HepG2 (cell line): Measurements from ENCODE around the gene AGBL1. TPM values are rescaled to one million over a fixed set of nuclear protein-coding genes. Genes with fewer than 3 reads are reported as not detected.

Experiments used
- ATAC-seq: fragments of 200-7000 bp; cut with Tn5 transposase; 3 replicates; pipeline ENCODE4 v1.9.1; 2020; ENCODE audit warnings: mild to moderate bottlenecking, moderate library complexity
- BruUV-seq: library from RNA; stranded (reverse); fragments of 400-500 nt; replicated peaks from 2 replicates; lab custom pipeline; 2021; lab: Mats Ljungman, UMichigan
- CTCF ChIA-PET: fragments of 300-600 bp; formaldehyde crosslinking; extraction: SDS; loops from one replicate; lab custom pipeline; 2021; ENCODE audit warnings: low total read pairs, inconsistent platforms, low intra/inter-chr PET ratio; lab: Yijun Ruan, JAX
- POLR2A ChIA-PET: fragments of 350-600 bp; sonication (Branson Sonifier 250); formaldehyde crosslinking; loops from one replicate; lab custom pipeline; 2020; ENCODE audit warnings: antibody characterized with exemption, inconsistent platforms; lab: Yijun Ruan, JAX
- DNase-seq: peaks from one replicate; pipeline ENCODE4 v3.0.0-alpha.2; 2015; ENCODE audit warnings: low spot score
- FAIRE-seq: peaks from 3 replicates; lab custom pipeline; 2011; peaks lifted over from hg19 to GRCh38; lab: Jason Lieb, UNC
- H2AFZ ChIP-seq: one replicate; pipeline ENCODE4 v1.6.1; 2011; ENCODE audit warnings: low read length, inconsistent platforms
- H3K27ac ChIP-seq: fragments of 300-600 bp; 3 replicates; pipeline ENCODE4 v1.8.0; 2011; ENCODE audit warnings: mixed run types, mild to moderate bottlenecking, mixed read lengths, low read length, inconsistent platforms; ENCODE audit not compliant: insufficient read depth; ENCODE audit errors: extremely low read length
- H3K27me3 ChIP-seq, 2 experiments: fragments of 200-600 bp in 1 of 2; 2 replicates in 1 of 2; 3 replicates in 1 of 2; pipeline versions ENCODE4 v1.6.0 to v1.8.0; 2011; ENCODE audit warnings: low read length in 2 of 2, mild to moderate bottlenecking in 2 of 2, moderate library complexity in 2 of 2, inconsistent platforms in 1 of 2; ENCODE audit not compliant: insufficient read depth in 2 of 2, control insufficient read depth in 1 of 2
- H3K36me3 ChIP-seq, 2 experiments: fragments of 200-600 bp in 1 of 2; replicated peaks in 1 of 2; 2 replicates in 1 of 2; 3 replicates in 1 of 2; pipeline versions ENCODE4 v1.5.1 to v1.8.0; 2011; ENCODE audit warnings: low read length in 2 of 2, inconsistent platforms in 1 of 2; ENCODE audit not compliant: insufficient read depth in 2 of 2, control insufficient read depth in 1 of 2
- H3K4me1 ChIP-seq: 2 replicates; pipeline ENCODE4 v1.5.1; 2012; ENCODE audit warnings: low read length, inconsistent platforms; ENCODE audit not compliant: insufficient read depth
- H3K4me2 ChIP-seq: 2 replicates; pipeline ENCODE4 v1.6.0; 2011; ENCODE audit warnings: low read depth, low read length, inconsistent platforms
- H3K4me3 ChIP-seq, 3 experiments: fragments of 200-600 bp in 1 of 3; sonication (generic), shearing (Covaris generic) in 1 of 3; replicated peaks in 1 of 3; 2 replicates each; pipeline ENCODE4 v1.5.1; 2011 to 2016; ENCODE audit warnings: low read length in 3 of 3, inconsistent platforms in 2 of 3, low read depth in 2 of 3, mild to moderate bottlenecking in 2 of 3, control low read depth in 1 of 3, mixed read lengths in 1 of 3; ENCODE audit not compliant: insufficient read depth in 1 of 3
- H3K79me2 ChIP-seq: one replicate; pipeline ENCODE4 v1.6.1; 2011; ENCODE audit warnings: low read length, inconsistent platforms; ENCODE audit not compliant: insufficient read depth
- H3K9ac ChIP-seq: 2 replicates; pipeline ENCODE4 v1.6.0; 2011; ENCODE audit warnings: mild to moderate bottlenecking, low read depth, low read length, inconsistent platforms; ENCODE audit not compliant: insufficient read depth
- H3K9me3 ChIP-seq: 2 replicates; pipeline ENCODE4 v1.5.1; 2012; ENCODE audit warnings: mild to moderate bottlenecking, low read length
- H4K20me1 ChIP-seq: 2 replicates; pipeline ENCODE4 v1.6.0; 2011; ENCODE audit warnings: inconsistent platforms, mild to moderate bottlenecking, low read length, moderate library complexity; ENCODE audit not compliant: insufficient read depth
- CBX1 ChIP-seq: IDR thresholded peaks from one replicate; pipeline ENCODE4 v1.6.1; 2016; ENCODE audit warnings: antibody characterized with exemption, low read depth
- ELF4 ChIP-seq: sonication (generic); formaldehyde crosslinking; IDR thresholded peaks from 2 replicates; pipeline ENCODE4 v1.5.0; 2020; ENCODE audit warnings: missing genetic modification reagents, mild to moderate bottlenecking, moderate library complexity, borderline replicate concordance
- HHEX ChIP-seq: IDR thresholded peaks from 2 replicates; pipeline ENCODE4 v1.6.1; 2016; ENCODE audit warnings: control low read depth
- IKZF4 ChIP-seq: sonication (generic); formaldehyde crosslinking; IDR thresholded peaks from 2 replicates; pipeline ENCODE4 v1.5.1; 2020; ENCODE audit warnings: borderline replicate concordance, mild to moderate bottlenecking, low read depth, missing genetic modification reagents; ENCODE audit errors: not compliant biosample characterization
- NONO ChIP-seq, 2 experiments: fragments of 450-650 bp in 1 of 2; sonication (generic) in 1 of 2; formaldehyde crosslinking in 1 of 2; IDR thresholded peaks in 1 of 2; conservative IDR thresholded peaks in 1 of 2; 2 replicates each; pipeline versions ENCODE4 v1.6.1 to v1.8.0; 2017 to 2022; ENCODE audit warnings: mild to moderate bottlenecking in 1 of 2, missing genetic modification reagents in 1 of 2, moderate library complexity in 1 of 2
- SALL2 ChIP-seq: sonication (generic); formaldehyde crosslinking; IDR thresholded peaks from 2 replicates; pipeline ENCODE4 v1.8.1; 2023; ENCODE audit warnings: mild to moderate bottlenecking, missing genetic modification reagents, inconsistent platforms
- SATB2 ChIP-seq: sonication (generic); formaldehyde crosslinking; IDR thresholded peaks from 2 replicates; pipeline ENCODE4 v1.5.0; 2020; ENCODE audit warnings: missing genetic modification reagents
- ZBTB3 ChIP-seq: sonication (generic); formaldehyde crosslinking; IDR thresholded peaks from 2 replicates; pipeline ENCODE4 v1.4.0; 2020; ENCODE audit warnings: low read depth, mild to moderate bottlenecking, moderate library complexity, missing genetic modification reagents, borderline replicate concordance
- ZNF333 ChIP-seq: sonication (generic); formaldehyde crosslinking; IDR thresholded peaks from 2 replicates; pipeline ENCODE4 v1.4.0; 2020; ENCODE audit warnings: mild to moderate bottlenecking, missing genetic modification reagents, borderline replicate concordance
- ZNF546 ChIP-seq: sonication (generic); formaldehyde crosslinking; conservative IDR thresholded peaks from 2 replicates; pipeline ENCODE4 v1.8.1; 2023; ENCODE audit warnings: mild to moderate bottlenecking, missing genetic modification reagents
- ZNF792 ChIP-seq: IDR thresholded peaks from 2 replicates; pipeline ENCODE4 v1.6.1; 2016
- WGBS: methylation state at CpG from one replicate; pipeline ENCODE4 v1.1.6; 2017; ENCODE audit warnings: low lambda C conversion rate; 5-methylcytosine and 5-hydroxymethylcytosine counted together
- in situ Hi-C: cut with HindIII; loops from 2 replicates; pipeline ENCODE4 v1.10.0; 2017; ENCODE audit warnings: low pct_unique_long_range_greater_than_20kb; ENCODE audit not compliant: extremely low pct_ligation_motif_present
- intact Hi-C: fragments of 100-400 bp; cut with micrococcal nuclease; formaldehyde crosslinking; loops from one replicate; pipeline ENCODE4 v1.10.0; 2022; ENCODE audit not compliant: unreplicated experiment
- polyA plus RNA-seq, 8 experiments: library from polyadenylated mRNA; depleted of rRNA in 3 of 8; stranded (reverse) in 7 of 8; unstranded in 1 of 8; fragments of >200 nt; fragmentation: Illumina TruSeq in 4 of 8; extraction: Trizol in 4 of 8; gene quantifications; 2 replicates each; pipeline versions ENCODE4 v1.2.1 to v1.2.3, GENCODE V29; 2011 to 2016; ENCODE audit warnings: low read depth in 4 of 8, missing spikeins in 1 of 8, mixed read lengths in 1 of 8; ENCODE audit not compliant: insufficient read depth in 1 of 8
- total RNA-seq, 5 experiments: library from RNA; depleted of rRNA; stranded (reverse); fragments of >200 nt; fragmentation: Illumina TruSeq; extraction: Trizol; gene quantifications; 2 replicates each; pipeline ENCODE4 v1.2.3, GENCODE V29; 2016; ENCODE audit warnings: low read depth in 1 of 5
- TF ChIP-seq, protein P1 (sequence below): sonication (generic); formaldehyde crosslinking; IDR thresholded peaks from 2 replicates; pipeline ENCODE4 v1.5.0; 2020; ENCODE audit warnings: mild to moderate bottlenecking, missing genetic modification reagents
- TF ChIP-seq, protein P2 (sequence below): sonication (generic); formaldehyde crosslinking; IDR thresholded peaks from 2 replicates; pipeline ENCODE4 v1.8.0; 2022; ENCODE audit warnings: missing genetic modification reagents, mild to moderate bottlenecking, borderline replicate concordance

AGBL1 gene
- total and polyA plus RNA-seq, 2 of the 13 experiments (the other 11 are each of a cell fraction or from before 2014, with no cell fraction given), result 0.01 TPM; not detected in 1

GRCh38 chr15:86799226-86799625 is 719.6 kb downstream of the AGBL1 start:
- no peak overlapping the region for H3K9ac ChIP-seq
- no peaks in the 10 kb centered on the region for H3K79me2 ChIP-seq
- no peaks in the 10 kb centered on the region for H3K36me3 ChIP-seq
- TF ChIP-seq ZNF546 (CRISPR knock-in tag), result no peak
- no peak for TF ChIP-seq ZBTB3
- TF ChIP-seq SATB2 (CRISPR knock-in tag), result no peak
- TF ChIP-seq ZNF333 (CRISPR knock-in tag), result no peak
- TF ChIP-seq ZNF792, result no peak
- TF ChIP-seq HHEX (CRISPR knock-in tag), result no peak
- TF ChIP-seq SALL2, result no peak
- FAIRE-seq (no peak), ATAC-seq (no peak), DNase-seq (no peak)
- no peaks in the 10 kb centered on the region for H3K27me3 ChIP-seq
- H3K4me3 ChIP-seq, result no peak overlapping the region
- BruUV-seq, result no TSS peak
- peaks cover 83% of the 10 kb centered on the region for H3K9me3 ChIP-seq
- H3K4me2 ChIP-seq, result no peak overlapping the region
- no peaks in the 10 kb centered on the region for H3K4me1 ChIP-seq
- H3K27ac ChIP-seq, result no peak overlapping the region
- intact Hi-C loops, result no loop called here
- in situ Hi-C loops, result no loop called here
- H2AFZ ChIP-seq, result no peak overlapping the region
- ChIA-PET CTCF (no interaction called here), POLR2A (no interaction called here)
- H4K20me1 ChIP-seq, result no peaks in the 10 kb centered on the region
- 8% methylated on average over 3 of the region's 3 CpGs for WGBS

- no peak for FAIRE-seq
- 0% methylated on average over 3 of the region's 3 CpGs for WGBS
- TF ChIP-seq NONO (IDR thresholded peaks at IDR 0.05), result no peak
- TF ChIP-seq NONO (CRISPR knock-in tag; conservative IDR thresholded peaks at IDR 0.05), result no peak
- TF ChIP-seq CBX1, result no peak
- no peak for TF ChIP-seq ELF4
- TF ChIP-seq, protein P1, sequence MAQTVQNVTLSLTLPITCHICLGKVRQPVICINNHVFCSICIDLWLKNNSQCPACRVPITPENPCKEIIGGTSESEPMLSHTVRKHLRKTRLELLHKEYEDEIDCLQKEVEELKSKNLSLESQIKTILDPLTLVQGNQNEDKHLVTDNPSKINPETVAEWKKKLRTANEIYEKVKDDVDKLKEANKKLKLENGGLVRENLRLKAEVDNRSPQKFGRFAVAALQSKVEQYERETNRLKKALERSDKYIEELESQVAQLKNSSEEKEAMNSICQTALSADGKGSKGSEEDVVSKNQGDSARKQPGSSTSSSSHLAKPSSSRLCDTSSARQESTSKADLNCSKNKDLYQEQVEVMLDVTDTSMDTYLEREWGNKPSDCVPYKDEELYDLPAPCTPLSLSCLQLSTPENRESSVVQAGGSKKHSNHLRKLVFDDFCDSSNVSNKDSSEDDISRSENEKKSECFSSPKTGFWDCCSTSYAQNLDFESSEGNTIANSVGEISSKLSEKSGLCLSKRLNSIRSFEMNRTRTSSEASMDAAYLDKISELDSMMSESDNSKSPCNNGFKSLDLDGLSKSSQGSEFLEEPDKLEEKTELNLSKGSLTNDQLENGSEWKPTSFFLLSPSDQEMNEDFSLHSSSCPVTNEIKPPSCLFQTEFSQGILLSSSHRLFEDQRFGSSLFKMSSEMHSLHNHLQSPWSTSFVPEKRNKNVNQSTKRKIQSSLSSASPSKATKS (CRISPR knock-in tag), result no peak
- no peak for TF ChIP-seq IKZF4 (CRISPR knock-in tag)
- TF ChIP-seq, protein P2, sequence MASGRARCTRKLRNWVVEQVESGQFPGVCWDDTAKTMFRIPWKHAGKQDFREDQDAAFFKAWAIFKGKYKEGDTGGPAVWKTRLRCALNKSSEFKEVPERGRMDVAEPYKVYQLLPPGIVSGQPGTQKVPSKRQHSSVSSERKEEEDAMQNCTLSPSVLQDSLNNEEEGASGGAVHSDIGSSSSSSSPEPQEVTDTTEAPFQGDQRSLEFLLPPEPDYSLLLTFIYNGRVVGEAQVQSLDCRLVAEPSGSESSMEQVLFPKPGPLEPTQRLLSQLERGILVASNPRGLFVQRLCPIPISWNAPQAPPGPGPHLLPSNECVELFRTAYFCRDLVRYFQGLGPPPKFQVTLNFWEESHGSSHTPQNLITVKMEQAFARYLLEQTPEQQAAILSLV, result no peak
Observed at GRCh38 chr15:86802244-86802643, 722.6 kb downstream of the AGBL1 start.

More at GRCh38 chr15:86802244-86802643, 722.6 kb downstream of the AGBL1 start:
- Histone ChIP-seq H3K9me3 (peaks cover 82% of the 10 kb centered on the region), H3K4me2 (no peak overlapping the region), H3K27me3 (no peaks in the 10 kb centered on the region), H3K4me3 (no peak overlapping the region), H3K36me3 (no peaks in the 10 kb centered on the region), H4K20me1 (no peaks in the 10 kb centered on the region), H3K4me1 (no peaks in the 10 kb centered on the region), H3K27ac (no peak overlapping the region), H3K9ac (no peak overlapping the region), H3K79me2 (no peaks in the 10 kb centered on the region), H2AFZ (no peak overlapping the region)
- intact Hi-C loops, result no loop called here
- ChIA-PET POLR2A (no interaction called here), CTCF (no interaction called here)
- in situ Hi-C loops, result no loop called here
- BruUV-seq, result no TSS peak
- DNase-seq (no peak), ATAC-seq (no peak)
